Kidney epithelial cell (primary cell): ENCODE data around the gene HTR4. TPM values are rescaled to one million over a fixed set of nuclear protein-coding genes. Genes with fewer than 3 reads are reported as not detected.

Source experiments
- DNase-seq: peaks from one replicate; pipeline ENCODE4 v3.0.0-alpha.2; 2010; ENCODE audit warnings: low read depth
- H3K27me3 ChIP-seq: 2 replicates; pipeline ENCODE4 v1.6.0; 2011; ENCODE audit warnings: low read length; ENCODE audit not compliant: control insufficient read depth, insufficient read depth
- H3K36me3 ChIP-seq: 2 replicates; pipeline ENCODE4 v1.5.1; 2011; ENCODE audit warnings: low read length; ENCODE audit not compliant: control insufficient read depth, insufficient read depth
- H3K4me3 ChIP-seq: 2 replicates; pipeline ENCODE4 v1.5.1; 2011; ENCODE audit warnings: low read depth, mild to moderate bottlenecking, control low read depth, low read length
- CTCF ChIP-seq: IDR thresholded peaks from 2 replicates; pipeline ENCODE4 v1.5.1; 2011; ENCODE audit warnings: mild to moderate bottlenecking, moderate library complexity, low read length, control low read depth, inconsistent platforms; ENCODE audit not compliant: insufficient read depth, poor library complexity, severe bottlenecking
- total RNA-seq: library from RNA; depleted of rRNA; stranded (reverse); fragments of >200 nt; gene quantifications from 2 replicates; pipeline ENCODE4 v1.2.3, GENCODE V29; 2015

The HTR4 gene
- total RNA-seq, 1 donor from 2014 or later: not detected

GRCh38 chr5:148465381-148466235 lies 188.7 kb downstream of the HTR4 start:
- Histone ChIP-seq H3K4me3 (no peak overlapping the region), H3K27me3 (no peaks in the 10 kb centered on the region), H3K36me3 (no peaks in the 10 kb centered on the region)
- no peak for TF ChIP-seq CTCF
- DNase-seq: no peak

GRCh38 chr5:148459669-148460068 lies 194.7 kb downstream of the HTR4 start:
- TF ChIP-seq CTCF: no peak
- no peak overlapping the region for H3K4me3 ChIP-seq
- no peaks in the 10 kb centered on the region for H3K36me3 ChIP-seq
- no peaks in the 10 kb centered on the region for H3K27me3 ChIP-seq
- no peak for DNase-seq

GRCh38 chr5:148458036-148458888 lies 196.1 kb downstream of the HTR4 start:
- no peaks in the 10 kb centered on the region for H3K27me3 ChIP-seq
- no peaks in the 10 kb centered on the region for H3K36me3 ChIP-seq
- no peak for DNase-seq
- H3K4me3 ChIP-seq: no peak overlapping the region
- no peak for TF ChIP-seq CTCF

GRCh38 chr5:148457183-148457620 lies 197.1 kb downstream of the HTR4 start:
- Histone ChIP-seq H3K27me3 (no peaks in the 10 kb centered on the region), H3K36me3 (no peaks in the 10 kb centered on the region), H3K4me3 (no peak overlapping the region)
- no peak for DNase-seq
- peak; percentile 62 for TF ChIP-seq CTCF

GRCh38 chr5:148455185-148455584 lies 199.1 kb downstream of the HTR4 start:
- DNase-seq: peak; percentile 54
- H3K4me3 ChIP-seq: no peak overlapping the region
- no peaks in the 10 kb centered on the region for H3K36me3 ChIP-seq
- no peaks in the 10 kb centered on the region for H3K27me3 ChIP-seq
- no peak for TF ChIP-seq CTCF
